Chondrocyte (in vitro differentiated cells): ENCODE measurements around the gene CD33. TPM values are rescaled to one million over a fixed set of nuclear protein-coding genes. Genes with fewer than 3 reads are reported as not detected.

Experiments used
- DNase-seq: peaks from one replicate; pipeline ENCODE4 v3.0.0; 2021; ENCODE audit warnings: mixed read lengths, low spot score
- H3K27ac Mint-ChIP-seq: one replicate; pipeline ENCODE4 v1.8.0; 2021; ENCODE audit warnings: mild to moderate bottlenecking, moderate library complexity, mixed read lengths; ENCODE audit not compliant: unreplicated experiment
- H3K27me3 Mint-ChIP-seq: 2 replicates; pipeline ENCODE4 v1.8.0; 2021; ENCODE audit warnings: low read depth, mixed read lengths
- H3K36me3 Mint-ChIP-seq: 2 replicates; pipeline ENCODE4 v1.8.0; 2021; ENCODE audit warnings: low read depth, mixed read lengths
- H3K4me1 Mint-ChIP-seq: 2 replicates; pipeline ENCODE4 v1.8.0; 2021; ENCODE audit warnings: low read depth, mild to moderate bottlenecking, mixed read lengths
- H3K4me3 Mint-ChIP-seq: one replicate; pipeline ENCODE4 v1.8.0; 2021; ENCODE audit warnings: mild to moderate bottlenecking, moderate library complexity, mixed read lengths; ENCODE audit not compliant: unreplicated experiment
- H3K9me3 Mint-ChIP-seq: 2 replicates; pipeline ENCODE4 v1.8.0; 2021; ENCODE audit warnings: low read depth, mixed read lengths
- total RNA-seq: library from RNA; stranded (reverse); gene quantifications from 3 replicates; pipeline ENCODE4 v1.2.1, GENCODE V29; 2021
- TF ChIP-seq, protein P1 (sequence below): fragments of 200-600 bp; sonication (generic); IDR thresholded peaks from 2 replicates; pipeline ENCODE4 v1.5.0; 2021; ENCODE audit warnings: antibody characterized with exemption, mild to moderate bottlenecking, moderate library complexity

CD33 gene
- total RNA-seq, 1 donor from 2014 or later = not detected

DNA sequence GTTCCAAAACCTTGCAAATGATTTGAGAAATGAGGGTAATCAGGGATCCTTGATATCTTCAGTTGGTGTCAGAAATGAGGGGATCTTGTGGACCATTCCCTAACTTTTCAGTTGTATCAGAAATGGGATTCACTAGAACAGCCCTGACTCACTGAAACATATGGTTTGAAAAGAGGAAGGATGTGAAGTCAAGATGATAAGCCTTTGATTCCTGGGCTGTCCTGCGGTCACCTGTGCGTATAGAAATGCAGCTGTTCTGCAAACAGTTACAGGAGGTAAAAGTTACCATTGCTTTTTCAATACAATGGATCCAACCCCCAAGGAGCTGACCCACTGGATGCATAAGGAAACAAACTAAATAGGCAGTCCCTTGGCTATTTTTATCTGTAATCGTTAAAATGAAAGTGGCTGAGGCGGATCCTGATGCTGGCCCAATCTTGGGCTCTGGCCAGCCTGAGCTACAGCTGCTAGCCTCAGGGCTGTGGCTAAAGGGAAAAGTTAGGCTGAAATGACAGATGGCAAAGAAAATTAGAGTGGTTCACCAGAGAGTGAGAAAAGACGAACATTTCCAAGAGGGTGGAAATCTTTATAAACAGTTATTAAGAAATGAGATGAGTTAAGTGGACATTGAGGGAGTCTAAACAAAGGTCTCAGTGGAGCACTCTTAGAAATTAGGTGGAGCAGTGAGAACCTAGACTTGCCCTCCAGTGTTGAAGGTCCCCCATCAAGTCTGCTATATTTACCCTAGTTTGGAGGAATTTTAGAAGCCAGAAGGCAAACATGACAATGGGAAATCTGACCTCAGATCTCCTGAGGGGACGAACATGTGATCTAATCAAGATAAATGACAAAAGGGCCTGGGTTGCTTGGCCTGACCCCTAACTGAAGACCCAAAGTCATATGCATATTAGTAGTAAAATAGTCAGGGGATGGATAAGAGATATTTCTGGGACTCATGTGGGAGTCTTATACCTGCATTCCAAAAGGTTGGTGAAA, 33.6 kb downstream of the CD33 start:
- Mint-ChIP-seq H3K36me3 (no peaks in the 10 kb centered on the region), H3K9me3 (no peaks in the 10 kb centered on the region), H3K27me3 (peaks cover 2% of the 10 kb centered on the region), H3K4me1 (no peaks in the 10 kb centered on the region), H3K4me3 (no peak overlapping the region), H3K27ac (no peak overlapping the region)
- TF ChIP-seq, protein P1, sequence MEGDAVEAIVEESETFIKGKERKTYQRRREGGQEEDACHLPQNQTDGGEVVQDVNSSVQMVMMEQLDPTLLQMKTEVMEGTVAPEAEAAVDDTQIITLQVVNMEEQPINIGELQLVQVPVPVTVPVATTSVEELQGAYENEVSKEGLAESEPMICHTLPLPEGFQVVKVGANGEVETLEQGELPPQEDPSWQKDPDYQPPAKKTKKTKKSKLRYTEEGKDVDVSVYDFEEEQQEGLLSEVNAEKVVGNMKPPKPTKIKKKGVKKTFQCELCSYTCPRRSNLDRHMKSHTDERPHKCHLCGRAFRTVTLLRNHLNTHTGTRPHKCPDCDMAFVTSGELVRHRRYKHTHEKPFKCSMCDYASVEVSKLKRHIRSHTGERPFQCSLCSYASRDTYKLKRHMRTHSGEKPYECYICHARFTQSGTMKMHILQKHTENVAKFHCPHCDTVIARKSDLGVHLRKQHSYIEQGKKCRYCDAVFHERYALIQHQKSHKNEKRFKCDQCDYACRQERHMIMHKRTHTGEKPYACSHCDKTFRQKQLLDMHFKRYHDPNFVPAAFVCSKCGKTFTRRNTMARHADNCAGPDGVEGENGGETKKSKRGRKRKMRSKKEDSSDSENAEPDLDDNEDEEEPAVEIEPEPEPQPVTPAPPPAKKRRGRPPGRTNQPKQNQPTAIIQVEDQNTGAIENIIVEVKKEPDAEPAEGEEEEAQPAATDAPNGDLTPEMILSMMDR = no peak
- DNase-seq = no peak

DNA sequence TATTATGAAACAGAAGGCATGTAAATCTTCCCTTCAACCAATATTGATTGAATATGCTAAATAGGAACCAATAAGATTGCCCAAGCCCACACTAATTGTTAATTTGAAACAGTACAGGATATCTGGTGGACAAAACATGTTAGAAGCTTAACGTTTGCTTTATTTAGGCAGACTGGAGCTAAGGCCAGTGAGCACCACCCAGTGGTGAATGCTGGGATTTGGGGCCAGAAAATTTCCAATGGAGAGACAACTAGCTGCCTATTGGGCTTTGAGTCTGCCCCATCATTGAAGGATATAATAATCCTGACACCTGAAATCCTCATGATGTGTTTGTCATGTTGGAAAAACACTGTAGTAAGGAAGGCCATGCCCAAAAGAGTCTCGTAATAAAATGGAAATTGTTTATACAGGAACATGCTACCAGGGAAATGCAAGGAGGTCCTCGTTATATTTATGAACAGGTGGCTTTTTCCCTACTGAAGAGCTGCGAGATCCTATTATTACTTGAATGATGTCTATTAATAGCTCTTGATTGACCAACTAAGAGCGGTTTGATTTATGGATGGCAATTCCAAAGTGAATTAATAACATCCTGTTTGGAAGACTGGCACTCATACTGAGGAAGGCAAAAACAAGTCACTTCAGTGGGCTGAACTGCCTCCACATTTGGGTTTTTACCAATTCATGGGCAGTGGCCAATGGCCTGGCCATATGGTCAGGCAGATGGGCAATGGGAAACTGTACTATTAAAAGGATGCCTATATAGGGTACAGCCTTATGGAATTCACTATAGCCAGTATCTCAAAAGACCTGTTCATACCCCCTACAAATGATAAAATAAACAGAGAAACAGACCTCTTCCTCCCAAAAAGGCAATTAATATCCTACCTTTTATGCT, 34.7 kb downstream of the CD33 start:
- Mint-ChIP-seq H3K4me3 (no peak overlapping the region), H3K4me1 (no peaks in the 10 kb centered on the region), H3K27ac (no peak overlapping the region), H3K36me3 (no peaks in the 10 kb centered on the region), H3K9me3 (no peaks in the 10 kb centered on the region), H3K27me3 (peaks cover 2% of the 10 kb centered on the region)
- TF ChIP-seq, protein P1 = peak; percentile 69
- no peak for DNase-seq

DNA sequence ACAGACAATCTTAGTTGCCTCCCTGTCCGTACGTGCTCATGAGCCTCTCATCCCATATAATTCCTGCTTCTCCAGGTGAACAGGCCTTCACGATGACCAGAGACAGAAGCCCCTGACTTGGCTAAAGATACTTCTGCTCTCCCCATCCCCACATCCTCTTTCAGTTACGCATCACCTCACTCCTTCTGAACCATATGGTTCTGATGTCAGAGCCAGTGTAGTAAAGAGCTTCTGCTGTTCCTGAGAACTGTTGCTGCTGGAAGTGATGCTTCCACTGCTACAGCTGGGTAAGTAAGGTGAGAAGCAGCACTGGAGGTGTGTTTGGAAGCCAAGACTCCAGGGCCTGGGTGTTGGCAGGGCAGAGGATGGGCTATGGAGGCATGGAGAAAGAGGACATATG, 38.9 kb downstream of the CD33 start:
- H3K4me3 Mint-ChIP-seq = no peak overlapping the region
- no peaks in the 10 kb centered on the region for H3K4me1 Mint-ChIP-seq
- no peak for DNase-seq
- no peaks in the 10 kb centered on the region for H3K27me3 Mint-ChIP-seq
- no peaks in the 10 kb centered on the region for H3K9me3 Mint-ChIP-seq
- no peaks in the 10 kb centered on the region for H3K36me3 Mint-ChIP-seq
- TF ChIP-seq, protein P1 = no peak
- no peak overlapping the region for H3K27ac Mint-ChIP-seq

DNA sequence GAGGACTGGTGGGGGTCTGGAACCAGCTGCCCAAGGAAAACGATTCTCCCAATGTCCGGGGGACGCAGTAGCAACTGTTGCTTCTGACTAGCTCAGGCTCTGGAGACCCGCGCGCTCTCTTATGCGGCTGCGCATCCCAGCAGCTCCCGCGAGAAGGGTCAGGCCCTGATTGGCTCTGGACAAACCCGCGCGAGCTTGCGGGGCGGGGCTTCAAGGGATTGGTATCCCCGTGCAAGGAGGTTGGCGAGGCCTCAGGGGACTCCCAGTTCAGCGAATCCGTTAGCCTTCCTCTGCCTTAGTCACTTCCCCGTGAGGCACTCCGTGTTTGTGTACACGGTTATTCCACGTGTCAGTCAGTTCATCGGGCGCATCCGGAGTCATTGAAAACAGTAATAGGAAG, 46.2 kb downstream of the CD33 start:
- DNase-seq = no peak
- H3K9me3 Mint-ChIP-seq = peaks cover 3% of the 10 kb centered on the region
- H3K36me3 Mint-ChIP-seq = no peaks in the 10 kb centered on the region
- no peaks in the 10 kb centered on the region for H3K27me3 Mint-ChIP-seq
- TF ChIP-seq, protein P1 = no peak
- no peak overlapping the region for H3K27ac Mint-ChIP-seq
- H3K4me3 Mint-ChIP-seq = no peak overlapping the region
- no peaks in the 10 kb centered on the region for H3K4me1 Mint-ChIP-seq

DNA sequence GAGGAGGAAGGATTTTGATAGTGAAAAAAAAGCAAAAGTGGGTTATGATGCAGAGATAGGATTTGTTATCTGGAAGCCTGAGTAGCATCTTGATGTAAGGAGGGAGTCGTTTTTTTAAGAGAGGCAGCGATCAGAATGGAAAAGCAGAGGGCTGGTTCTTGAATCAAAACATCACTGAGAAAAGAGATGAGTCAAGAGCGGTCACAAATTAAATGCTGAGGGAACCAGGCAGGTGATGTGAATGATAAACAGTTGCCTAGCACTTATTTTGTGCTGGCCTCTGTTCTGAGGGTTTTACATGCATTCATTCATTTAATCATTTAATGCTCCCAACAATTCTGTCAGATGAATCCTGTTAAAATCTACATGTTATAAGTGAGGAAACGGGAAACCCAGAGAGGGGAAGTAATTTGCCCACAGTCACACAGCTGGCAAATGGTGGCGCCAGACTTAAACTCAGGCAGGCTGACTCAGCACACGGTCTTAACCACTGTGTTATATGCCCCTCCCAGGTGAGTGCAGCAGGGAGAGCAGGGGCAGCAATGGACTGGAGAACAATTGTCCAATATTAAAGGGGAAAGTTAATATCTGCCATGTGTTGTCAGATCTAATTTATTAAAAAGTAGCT, 47.4 kb downstream of the CD33 start:
- no peaks in the 10 kb centered on the region for H3K36me3 Mint-ChIP-seq
- H3K27me3 Mint-ChIP-seq = no peaks in the 10 kb centered on the region
- peaks cover 3% of the 10 kb centered on the region for H3K9me3 Mint-ChIP-seq
- TF ChIP-seq, protein P1 = no peak
- H3K4me1 Mint-ChIP-seq = no peaks in the 10 kb centered on the region
- no peak for DNase-seq
- H3K27ac Mint-ChIP-seq = no peak overlapping the region
- H3K4me3 Mint-ChIP-seq = no peak overlapping the region
